GM18526 (cell line): ENCODE results near the gene COL9A2.

Experiments used
- POLR2A ChIP-seq: IDR thresholded peaks from 3 replicates; pipeline ENCODE4 v1.6.1; 2011; ENCODE audit not compliant: insufficient read length; ENCODE audit errors: extremely low read depth

COL9A2 gene

GRCh38 chr1:40338745-40339419 is 21.8 kb upstream of the COL9A2 start:
- no peak for TF ChIP-seq POLR2A

GRCh38 chr1:40337443-40337842 is 20.4 kb upstream of the COL9A2 start:
- TF ChIP-seq POLR2A: no peak

GRCh38 chr1:40332695-40333094 is 15.6 kb upstream of the COL9A2 start:
- TF ChIP-seq POLR2A: no peak

- no peak for TF ChIP-seq POLR2A
Measured at GRCh38 chr1:40318970-40319621, 2.0 kb upstream of the COL9A2 start.

- TF ChIP-seq POLR2A: no peak
Measured at GRCh38 chr1:40318476-40318875, 1.4 kb upstream of the COL9A2 start.

GRCh38 chr1:40317394-40318074 is 448 bp upstream of the COL9A2 start:
- no peak for TF ChIP-seq POLR2A

DNA sequence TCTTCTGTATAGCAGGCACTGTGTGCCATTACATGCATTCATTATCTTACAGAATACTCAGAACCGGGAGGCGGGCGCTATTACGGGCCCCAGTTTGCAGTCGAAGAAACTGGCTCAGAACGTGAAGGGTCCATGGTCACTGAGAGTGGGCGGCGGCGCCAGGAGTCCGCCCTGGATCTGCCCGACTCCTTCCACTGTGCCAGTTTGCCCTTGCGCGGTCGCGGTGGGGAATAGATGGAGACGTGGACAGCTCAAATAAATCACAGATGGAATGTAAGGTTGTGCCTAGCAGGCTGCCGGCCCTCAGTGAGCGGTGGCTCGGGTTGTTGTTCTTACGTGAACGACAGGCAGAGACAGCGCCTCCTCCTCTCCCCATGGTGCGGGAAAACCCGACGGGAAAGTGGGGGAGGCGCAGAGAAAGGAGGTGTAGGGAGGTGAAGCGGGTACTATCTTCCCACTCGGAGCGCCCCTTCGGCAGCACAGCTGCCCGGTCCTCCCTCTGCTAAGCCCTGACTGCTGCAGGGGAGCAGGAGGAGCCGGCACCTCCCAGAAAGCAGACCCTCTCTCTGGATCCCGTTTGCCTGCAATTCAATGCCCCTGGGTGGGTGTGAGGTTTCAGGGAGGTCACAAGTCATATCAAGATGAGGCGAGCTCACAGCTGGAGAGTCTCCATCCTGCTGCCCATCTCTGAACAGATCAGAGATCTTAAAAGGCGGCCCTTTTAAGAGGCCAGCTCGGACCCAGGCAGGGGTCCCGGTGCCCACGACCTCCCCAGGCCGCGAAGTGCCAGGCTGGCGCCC is 1.1 kb downstream of the COL9A2 start:
- TF ChIP-seq POLR2A: no peak

DNA sequence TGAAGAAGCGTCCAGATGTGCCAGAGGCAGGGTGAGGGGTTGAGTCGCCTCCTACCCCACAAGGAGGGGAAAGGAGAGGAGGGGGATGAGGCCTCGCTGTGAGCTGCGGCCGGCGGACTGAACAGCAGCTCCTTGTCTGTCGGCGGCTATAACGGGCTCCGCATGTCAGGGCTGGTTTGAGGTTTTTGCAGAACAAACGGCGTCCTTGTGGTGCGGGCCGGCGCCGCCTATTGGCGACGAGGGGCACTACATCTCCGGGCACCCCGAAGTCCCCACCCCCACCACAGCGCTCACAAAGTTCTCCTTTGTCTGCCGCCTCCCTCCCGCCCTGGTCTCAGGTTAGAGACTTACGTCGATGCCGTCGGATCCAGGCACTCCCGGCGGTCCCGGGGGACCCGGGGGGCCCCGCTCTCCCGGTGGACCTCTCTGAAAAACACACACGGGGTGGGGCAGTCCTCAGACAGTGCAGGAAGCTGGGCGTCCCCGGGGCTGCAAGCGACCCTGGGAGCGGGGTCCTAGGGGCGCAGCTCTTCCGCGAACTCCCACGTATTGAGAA is 1.8 kb downstream of the COL9A2 start:
- TF ChIP-seq POLR2A: peak; percentile 39

GRCh38 chr1:40314721-40315238 is 2.3 kb downstream of the COL9A2 start:
- no peak for TF ChIP-seq POLR2A

- TF ChIP-seq POLR2A: no peak
Measured at GRCh38 chr1:40313958-40314720, 2.9 kb downstream of the COL9A2 start.

- TF ChIP-seq POLR2A: no peak
Measured at GRCh38 chr1:40313329-40313957, 3.6 kb downstream of the COL9A2 start.

DNA sequence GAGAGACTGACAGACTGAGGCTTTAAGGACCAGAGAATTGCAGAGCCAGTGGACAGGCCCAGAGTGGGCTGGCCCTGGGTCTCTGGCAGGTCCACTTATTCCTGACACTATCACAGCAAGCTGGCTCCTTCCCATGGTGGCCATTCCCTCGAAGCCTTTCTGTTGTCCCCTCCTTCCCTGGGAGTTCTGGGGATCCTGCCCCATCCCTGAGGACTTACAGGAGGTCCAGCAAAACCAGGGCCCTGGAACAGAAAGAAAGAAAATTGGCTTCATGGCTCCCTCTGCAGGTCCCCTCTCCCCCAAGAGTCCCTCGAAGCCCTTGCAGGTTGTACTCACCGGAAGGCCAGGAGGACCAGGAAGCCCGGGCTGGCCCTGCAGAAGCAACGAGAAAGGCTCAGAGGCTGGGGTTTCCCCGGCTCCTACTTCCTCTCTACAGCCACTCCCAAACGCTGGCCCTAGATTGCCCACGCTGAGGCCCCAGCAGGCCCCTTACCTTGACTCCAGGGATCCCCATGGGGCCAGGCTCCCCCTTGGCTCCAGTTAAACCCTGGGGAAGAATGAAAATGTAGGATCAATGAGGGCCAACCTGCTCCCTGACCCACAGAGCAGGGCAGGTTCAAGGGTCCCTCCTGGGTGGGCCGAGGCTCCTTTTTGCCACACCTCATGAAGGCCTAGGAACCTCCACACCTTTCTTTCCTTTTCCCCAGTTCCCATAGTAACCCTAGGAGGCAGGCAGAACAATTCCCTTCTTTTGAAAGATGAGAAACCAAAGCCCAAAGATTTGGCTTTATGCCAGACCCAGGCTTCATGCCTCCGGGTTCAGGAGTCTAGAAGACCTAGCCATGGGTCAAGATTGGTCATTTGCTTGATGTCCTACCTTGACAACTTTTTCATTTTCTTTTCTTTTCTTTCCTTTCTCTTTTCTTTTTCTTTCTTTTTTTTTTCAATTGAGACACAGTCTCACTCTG is 4.6 kb downstream of the COL9A2 start:
- TF ChIP-seq POLR2A: no peak

DNA sequence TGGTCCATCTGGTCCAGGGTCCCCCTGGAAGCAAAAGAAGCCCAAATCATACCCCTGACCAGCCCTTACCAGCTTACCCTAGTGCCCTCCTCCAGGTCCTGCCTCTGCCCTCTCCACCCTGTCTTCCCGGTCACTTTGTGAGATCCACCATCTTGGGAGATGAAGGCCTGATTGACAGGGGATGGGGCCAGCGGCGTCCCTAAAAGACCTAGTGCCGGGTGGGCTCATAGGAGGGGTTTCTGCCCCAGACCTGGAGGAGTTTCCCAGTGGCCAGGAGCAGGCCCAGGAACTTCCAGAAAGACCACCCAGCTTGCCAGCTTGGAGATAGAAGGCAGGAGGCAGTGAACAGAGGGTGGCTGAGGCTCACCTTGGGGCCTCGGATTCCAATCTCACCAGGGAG is 5.4 kb downstream of the COL9A2 start:
- TF ChIP-seq POLR2A: no peak

- TF ChIP-seq POLR2A: no peak
Measured at GRCh38 chr1:40310983-40311642, 6.0 kb downstream of the COL9A2 start.
